ENCODE measurements around the gene PRDM7. TPM values are rescaled to one million over a fixed set of nuclear protein-coding genes. Genes with fewer than 3 reads are reported as not detected.

PRDM7 gene
- total and polyA plus RNA-seq, 2 of the 8 experiments (the other 6 are each of a cell fraction or from before 2014, with no cell fraction given): 0.02 TPM; not detected in 1

DNA sequence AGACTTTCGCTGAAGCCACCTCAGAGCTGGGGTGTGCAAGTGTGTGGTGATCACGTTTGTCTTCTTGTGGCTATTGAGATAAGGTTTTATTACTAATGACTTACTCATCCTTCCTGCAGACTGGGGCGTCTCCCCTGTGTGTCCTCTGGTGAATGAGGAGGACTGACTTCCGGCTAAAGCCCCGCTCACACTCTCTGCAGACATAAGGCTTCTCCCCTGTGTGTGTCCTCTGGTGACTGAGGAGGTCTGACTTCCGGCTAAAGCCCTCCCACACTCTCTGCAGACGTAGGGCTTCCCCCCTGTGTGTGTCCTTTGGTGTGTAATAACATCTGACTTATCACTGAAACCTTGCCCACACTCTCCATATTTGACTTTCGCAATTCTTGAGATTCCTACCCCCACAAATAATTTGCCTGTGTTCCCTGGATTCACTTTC is 19.4 kb downstream of the PRDM7 start:
- H3K4me1 ChIP-seq (replicated peaks in 1 of 4; ENCODE audit: control insufficient read depth in 3 of 4, insufficient read depth in 4 of 4, low read length in 3 of 4): no peaks in the 10 kb centered on the region
- no peak overlapping the region for H3K9ac ChIP-seq (replicated peaks in 1 of 4; ENCODE audit: extremely low read depth in 1 of 4, low read depth in 3 of 4, low read length in 3 of 4)
- H3K27ac ChIP-seq (ENCODE audit: low read depth, low read length): no peak overlapping the region
- no peak overlapping the region for H2BK20ac ChIP-seq (ENCODE audit: low read length)
- no peak overlapping the region for H2BK5ac ChIP-seq (ENCODE audit: low read depth, low read length)
- ChIA-PET POLR2A (ENCODE audit: partially characterized antibody) (no interaction called here), CTCF (ENCODE audit: partially characterized antibody) (no interaction called here)
- no peaks in the 10 kb centered on the region for H3K79me2 ChIP-seq (ENCODE audit: control insufficient read depth in 1 of 2, insufficient read depth in 2 of 2, low read length in 2 of 2)
- no peaks in the 10 kb centered on the region for H3K79me1 ChIP-seq (ENCODE audit: low read depth, low read length)
- H4K20me1 ChIP-seq (replicated peaks in 1 of 2; ENCODE audit: control insufficient read depth in 1 of 2, insufficient read depth in 2 of 2, low read length in 2 of 2): no peaks in the 10 kb centered on the region
- no peak for FAIRE-seq
- no peak overlapping the region for H2AFZ ChIP-seq (ENCODE audit: low read length)
- no peaks in the 10 kb centered on the region for H3K36me3 ChIP-seq (ENCODE audit: control insufficient read depth in 2 of 4, insufficient read depth in 4 of 4, low read length in 3 of 4)
- no peaks in the 10 kb centered on the region for H3K27me3 ChIP-seq (replicated peaks in 1 of 4; ENCODE audit: control insufficient read depth in 3 of 4, extremely low read depth in 1 of 4, insufficient read depth in 3 of 4, low read length in 3 of 4)
- no peak overlapping the region for H3K4me2 ChIP-seq (ENCODE audit: insufficient read depth in 1 of 2, low read depth in 2 of 2, low read length in 2 of 2)
- no peak overlapping the region for H4K8ac ChIP-seq (ENCODE audit: extremely low read depth, insufficient read depth, low read length)
- H2BK15ac ChIP-seq (ENCODE audit: low read length): no peak overlapping the region
- TF ChIP-seq GTF2F1 (IDR thresholded peaks at IDR 0.05; ENCODE audit: borderline replicate concordance, low read depth, low read length) (no peak), CBX5 (IDR thresholded peaks at IDR 0.05; ENCODE audit: low read depth, low read length) (no peak), HDAC2 (IDR thresholded peaks at IDR 0.05; ENCODE audit: borderline replicate concordance in 1 of 2, low read depth in 2 of 2, low read length in 2 of 2) (no peak), SP4 (IDR thresholded peaks at IDR 0.05; ENCODE audit: low read length) (no peak), YY1 (IDR thresholded peaks at IDR 0.05; ENCODE audit: low read depth, low read length) (no peak), POLR2AphosphoS5 (IDR thresholded peaks at IDR 0.05; ENCODE audit: low read depth, low read length) (no peak), SIRT6 (IDR thresholded peaks at IDR 0.05; ENCODE audit: low read length) (no peak)
- H3K4me3 ChIP-seq (ENCODE audit: extremely low read depth in 1 of 4, insufficient read depth in 2 of 4, low read depth in 3 of 4, low read length in 4 of 4): no peak overlapping the region
- H2BK12ac ChIP-seq (ENCODE audit: low read depth, low read length): no peak overlapping the region
- no peaks in the 10 kb centered on the region for H3K23me2 ChIP-seq (ENCODE audit: low read depth, low read length)
- no peak overlapping the region for H3K4ac ChIP-seq (replicated peaks; ENCODE audit: insufficient read length, low read depth, low read length)
- no peak overlapping the region for H3K56ac ChIP-seq (replicated peaks; ENCODE audit: insufficient read length, low read depth, low read length)
- WGBS, 2 experiments (ENCODE audit: extremely low coverage in 1 of 2, insufficient coverage in 1 of 2, insufficient read length in 1 of 2, insufficient replicate concordance in 2 of 2, low coverage in 1 of 2, low lambda C conversion rate in 2 of 2, missing lambda C conversion rate in 1 of 2): 67% methylated on average over 8 of the region's 8 CpGs; no CpG with 5 or more reads in 1 of the 2 experiments
- no peak for DNase-seq (ENCODE audit: low read depth in 1 of 2, low spot score in 2 of 2)
- no peak overlapping the region for H4K91ac ChIP-seq (replicated peaks; ENCODE audit: insufficient read length, low read length)
- no peak overlapping the region for H3K23ac ChIP-seq (ENCODE audit: insufficient read length)
- no peak overlapping the region for H3K18ac ChIP-seq (ENCODE audit: extremely low read depth, low read length)
- peaks cover 35 to 44% of the 10 kb centered on the region in 2 experiments for H3K9me3 ChIP-seq (ENCODE audit: insufficient read depth in 2 of 2, low read depth in 1 of 2, low read length in 1 of 2)
- H2AK5ac ChIP-seq (ENCODE audit: low read depth, low read length): no peak overlapping the region
- no peak overlapping the region for H4K5ac ChIP-seq (ENCODE audit: insufficient read length, low read depth, low read length)
- no peak overlapping the region for H2BK120ac ChIP-seq (replicated peaks; ENCODE audit: low read depth, low read length)
- no peak overlapping the region for H3K14ac ChIP-seq (ENCODE audit: insufficient read length)

All from H1 (cell line).